Osteoblast (primary cell): Measurements from ENCODE around the gene BNIP5. TPM values are rescaled to one million over a fixed set of nuclear protein-coding genes. Genes with fewer than 3 reads are reported as not detected.

Experiments
- DNase-seq: peaks from one replicate; pipeline ENCODE4 v3.0.0; 2011; ENCODE audit warnings: low spot score, mixed read lengths; ENCODE audit not compliant: insufficient read length; ENCODE audit errors: missing footprints
- H2AFZ ChIP-seq: 2 replicates; pipeline ENCODE4 v1.6.0; 2011; ENCODE audit warnings: mild to moderate bottlenecking, low read length
- H3K27ac ChIP-seq: 2 replicates; pipeline ENCODE4 v1.5.1; 2011; ENCODE audit warnings: mild to moderate bottlenecking, low read depth, low read length, moderate library complexity
- H3K27me3 ChIP-seq: 2 replicates; pipeline ENCODE4 v1.6.0; 2012; ENCODE audit warnings: mild to moderate bottlenecking, control low read depth, inconsistent platforms, low read length, moderate library complexity; ENCODE audit not compliant: insufficient read depth
- H3K36me3 ChIP-seq: 2 replicates; pipeline ENCODE4 v1.5.1; 2011; ENCODE audit warnings: mild to moderate bottlenecking, low read length, control low read depth, moderate library complexity; ENCODE audit not compliant: insufficient read depth
- H3K4me1 ChIP-seq: 2 replicates; pipeline ENCODE4 v1.5.1; 2011; ENCODE audit warnings: mild to moderate bottlenecking, low read length, control low read depth, moderate library complexity; ENCODE audit not compliant: insufficient read depth
- H3K4me2 ChIP-seq: 2 replicates; pipeline ENCODE4 v1.6.0; 2011; ENCODE audit warnings: mild to moderate bottlenecking, low read length; ENCODE audit not compliant: insufficient read depth
- H3K4me3 ChIP-seq: fragments of 200-600 bp; sonication (generic); 3 replicates; pipeline ENCODE4 v1.5.1; 2012; ENCODE audit warnings: mild to moderate bottlenecking, low read length, inconsistent platforms; ENCODE audit not compliant: insufficient read depth
- H3K79me2 ChIP-seq: 2 replicates; pipeline ENCODE4 v1.6.0; 2012; ENCODE audit warnings: mild to moderate bottlenecking, low read length, control low read depth, inconsistent platforms; ENCODE audit not compliant: insufficient read depth
- H3K9me3 ChIP-seq: 2 replicates; pipeline ENCODE4 v1.5.1; 2011; ENCODE audit warnings: low read depth, low read length, control low read depth
- H4K20me1 ChIP-seq: 2 replicates; pipeline ENCODE4 v1.6.0; 2012; ENCODE audit warnings: mild to moderate bottlenecking, low read length, control low read depth; ENCODE audit not compliant: insufficient read depth
- total RNA-seq: library from RNA; depleted of rRNA; stranded (reverse); fragments of >200 nt; gene quantifications from 2 replicates; pipeline ENCODE4 v1.2.3, GENCODE V29; 2012
- TF ChIP-seq, protein P1 (sequence below): IDR thresholded peaks from 2 replicates; pipeline ENCODE4 v1.5.1; 2011; ENCODE audit warnings: mild to moderate bottlenecking, low read depth, low read length, moderate library complexity; ENCODE audit errors: extremely low read depth

Gene BNIP5
- total RNA-seq, 1 donor: not detected

DNA sequence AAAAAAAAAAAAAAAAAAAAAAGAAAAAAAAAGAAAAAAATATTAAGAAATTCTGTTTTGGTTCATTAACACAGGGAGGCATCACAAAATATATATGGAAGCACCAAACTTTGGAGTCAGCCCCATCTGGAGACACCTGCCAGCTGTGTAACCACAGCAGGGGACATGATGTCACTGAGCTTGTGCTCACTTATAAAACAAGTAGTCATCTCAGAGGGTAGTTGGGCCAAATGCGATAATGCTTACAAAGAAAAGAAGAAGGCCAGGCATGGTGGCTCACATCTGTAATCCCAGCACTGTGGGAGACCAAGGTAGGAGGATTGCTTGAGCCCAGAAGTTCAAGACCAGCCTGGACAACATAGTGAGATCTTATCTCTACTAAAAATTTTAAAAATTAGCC is 1.1 kb upstream of the BNIP5 start:
- no peak overlapping the region for H3K27ac ChIP-seq
- no peak overlapping the region for H3K4me2 ChIP-seq
- H3K27me3 ChIP-seq: peaks cover 70% of the 10 kb centered on the region
- H3K4me3 ChIP-seq: no peak overlapping the region
- TF ChIP-seq, protein P1, sequence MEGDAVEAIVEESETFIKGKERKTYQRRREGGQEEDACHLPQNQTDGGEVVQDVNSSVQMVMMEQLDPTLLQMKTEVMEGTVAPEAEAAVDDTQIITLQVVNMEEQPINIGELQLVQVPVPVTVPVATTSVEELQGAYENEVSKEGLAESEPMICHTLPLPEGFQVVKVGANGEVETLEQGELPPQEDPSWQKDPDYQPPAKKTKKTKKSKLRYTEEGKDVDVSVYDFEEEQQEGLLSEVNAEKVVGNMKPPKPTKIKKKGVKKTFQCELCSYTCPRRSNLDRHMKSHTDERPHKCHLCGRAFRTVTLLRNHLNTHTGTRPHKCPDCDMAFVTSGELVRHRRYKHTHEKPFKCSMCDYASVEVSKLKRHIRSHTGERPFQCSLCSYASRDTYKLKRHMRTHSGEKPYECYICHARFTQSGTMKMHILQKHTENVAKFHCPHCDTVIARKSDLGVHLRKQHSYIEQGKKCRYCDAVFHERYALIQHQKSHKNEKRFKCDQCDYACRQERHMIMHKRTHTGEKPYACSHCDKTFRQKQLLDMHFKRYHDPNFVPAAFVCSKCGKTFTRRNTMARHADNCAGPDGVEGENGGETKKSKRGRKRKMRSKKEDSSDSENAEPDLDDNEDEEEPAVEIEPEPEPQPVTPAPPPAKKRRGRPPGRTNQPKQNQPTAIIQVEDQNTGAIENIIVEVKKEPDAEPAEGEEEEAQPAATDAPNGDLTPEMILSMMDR: no peak
- no peak for DNase-seq
- H3K36me3 ChIP-seq: no peaks in the 10 kb centered on the region
- H3K79me2 ChIP-seq: no peaks in the 10 kb centered on the region
- no peaks in the 10 kb centered on the region for H4K20me1 ChIP-seq
- no peak overlapping the region for H2AFZ ChIP-seq
- H3K4me1 ChIP-seq: peaks cover 5% of the 10 kb centered on the region
- no peaks in the 10 kb centered on the region for H3K9me3 ChIP-seq

DNA sequence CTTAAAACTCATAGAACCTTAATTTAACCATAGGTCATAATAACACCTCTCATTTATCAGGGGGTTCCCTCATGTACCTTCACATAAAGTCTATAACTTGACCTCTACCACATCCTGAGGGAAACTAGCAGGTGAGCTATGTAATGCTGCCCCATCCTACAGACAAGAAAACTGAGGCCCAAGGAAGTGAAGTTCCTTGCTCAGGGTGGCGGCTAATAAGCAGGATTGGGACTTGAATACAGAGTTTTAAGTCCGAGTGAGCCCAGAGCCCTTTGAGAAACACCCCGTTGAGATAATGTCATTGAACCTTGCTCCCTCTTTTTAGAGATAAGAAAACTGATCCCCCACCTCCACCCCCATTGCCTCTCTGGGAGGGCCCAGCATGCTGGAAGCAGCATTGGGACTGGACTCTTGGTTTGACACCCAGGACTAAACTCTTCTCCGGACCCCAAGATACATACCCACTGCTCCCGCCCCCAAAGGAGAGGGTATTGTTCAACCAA is 429 bp downstream of the BNIP5 start:
- no peak for DNase-seq
- no peak overlapping the region for H3K4me2 ChIP-seq
- TF ChIP-seq, protein P1: no peak
- no peak overlapping the region for H3K4me3 ChIP-seq
- peaks cover 5% of the 10 kb centered on the region for H3K4me1 ChIP-seq
- no peaks in the 10 kb centered on the region for H3K79me2 ChIP-seq
- no peak overlapping the region for H2AFZ ChIP-seq
- H3K9me3 ChIP-seq: no peaks in the 10 kb centered on the region
- H3K27me3 ChIP-seq: peaks cover 80% of the 10 kb centered on the region
- no peak overlapping the region for H3K27ac ChIP-seq
- no peaks in the 10 kb centered on the region for H3K36me3 ChIP-seq
- H4K20me1 ChIP-seq: no peaks in the 10 kb centered on the region

DNA sequence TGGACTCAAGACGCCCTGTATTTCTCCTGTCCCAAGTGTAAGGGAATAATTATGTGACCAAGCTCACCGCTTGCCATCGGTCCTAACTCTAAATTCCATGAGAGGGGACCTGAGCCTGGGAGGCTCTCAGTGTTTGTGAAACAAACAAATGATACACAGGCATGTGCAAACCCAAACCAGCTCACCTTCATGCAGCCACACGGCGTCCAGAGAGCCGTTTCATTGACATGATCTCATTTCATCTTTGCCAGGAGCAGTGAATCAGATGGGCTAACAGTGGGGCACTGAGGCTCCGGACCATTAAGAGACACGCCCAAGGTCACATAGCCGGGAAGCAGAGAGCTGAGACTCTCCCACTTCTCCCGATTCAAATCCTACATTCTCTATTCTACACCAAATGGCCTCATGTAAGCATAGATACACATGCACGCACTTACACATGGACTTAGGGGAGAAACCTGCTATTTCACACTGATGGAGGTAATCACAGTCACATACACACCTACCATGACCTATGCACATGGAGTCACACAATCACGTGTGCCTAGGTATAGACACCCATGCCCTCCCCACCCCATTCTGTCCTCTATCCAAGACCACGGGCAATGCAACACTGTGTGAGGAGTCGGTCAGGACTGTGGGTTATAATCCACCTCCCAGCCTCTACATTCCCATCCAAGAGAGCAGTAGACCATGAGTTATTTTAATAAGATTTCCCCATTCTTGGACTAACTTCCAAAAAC is 1.1 kb downstream of the BNIP5 start:
- H3K4me1 ChIP-seq: peaks cover 3% of the 10 kb centered on the region
- no peaks in the 10 kb centered on the region for H3K79me2 ChIP-seq
- no peak overlapping the region for H2AFZ ChIP-seq
- no peak overlapping the region for H3K4me3 ChIP-seq
- TF ChIP-seq, protein P1: no peak
- no peaks in the 10 kb centered on the region for H3K9me3 ChIP-seq
- H3K36me3 ChIP-seq: no peaks in the 10 kb centered on the region
- no peaks in the 10 kb centered on the region for H4K20me1 ChIP-seq
- H3K27me3 ChIP-seq: peaks cover 78% of the 10 kb centered on the region
- no peak overlapping the region for H3K4me2 ChIP-seq
- no peak overlapping the region for H3K27ac ChIP-seq
- DNase-seq: no peak

DNA sequence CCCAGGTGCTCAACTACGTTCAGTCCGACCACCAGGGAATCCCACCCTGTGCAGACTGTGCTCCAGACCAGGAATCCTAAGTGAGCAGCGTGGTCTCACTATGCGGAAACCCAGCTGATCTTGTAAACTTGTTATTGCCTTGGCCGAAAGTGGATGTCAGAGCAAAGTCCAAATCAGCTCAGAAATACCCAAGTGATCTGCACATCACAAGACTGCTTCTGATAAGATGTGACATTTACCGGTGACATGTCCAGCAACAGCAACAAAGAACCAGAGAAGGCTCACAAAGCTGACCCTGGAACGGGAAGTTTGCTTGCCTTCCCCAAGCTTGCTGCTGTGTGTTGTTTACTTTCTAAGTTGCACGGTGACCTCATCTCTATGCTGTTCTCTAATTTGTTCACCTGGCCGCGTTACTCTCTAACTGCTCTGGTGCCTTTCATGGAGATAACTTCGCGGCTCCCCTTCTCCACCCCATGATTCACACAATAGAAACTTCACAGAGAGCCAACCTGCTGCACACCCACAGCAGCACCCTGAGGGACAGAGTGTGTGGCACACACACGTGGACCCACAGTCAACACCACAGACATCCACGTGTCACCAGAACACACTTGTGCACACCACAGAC is 1.7 kb downstream of the BNIP5 start:
- Histone ChIP-seq H4K20me1 (no peaks in the 10 kb centered on the region), H3K36me3 (no peaks in the 10 kb centered on the region), H3K4me3 (no peak overlapping the region), H3K4me1 (no peaks in the 10 kb centered on the region), H3K27ac (no peak overlapping the region), H3K79me2 (no peaks in the 10 kb centered on the region), H3K27me3 (peaks cover 71% of the 10 kb centered on the region), H3K9me3 (no peaks in the 10 kb centered on the region), H2AFZ (no peak overlapping the region), H3K4me2 (no peak overlapping the region)
- DNase-seq: no peak
- TF ChIP-seq, protein P1: no peak
